Liver (tissue), 3 donors: ENCODE results near the gene SSPN.

Experiments
- CTCF ChIP-seq: fragments of 150-350 bp; IDR thresholded peaks from 2 replicates; pipeline ENCODE4 v1.5.1; 2017; ENCODE audit warnings: improper control_type of control experiment, low read depth, low read length; ENCODE audit not compliant: missing input control
- EGR1 ChIP-seq, 2 donors: IDR thresholded peaks; 2 replicates each; pipeline ENCODE4 v1.6.1; 2016 to 2018; ENCODE audit warnings: antibody characterized with exemption in 2 of 2, low read depth in 2 of 2
- RXRA ChIP-seq, 2 donors: IDR thresholded peaks; 2 replicates each; pipeline ENCODE4 v1.6.1; 2017 to 2018; ENCODE audit warnings: antibody characterized with exemption in 2 of 2, mild to moderate bottlenecking in 1 of 2
- TAF1 ChIP-seq: conservative IDR thresholded peaks from 2 replicates; pipeline ENCODE4 v1.6.1; 2016; ENCODE audit warnings: antibody characterized with exemption, mild to moderate bottlenecking
- donor health status: healthy.
- donor health status: healthy.

- TF ChIP-seq TAF1 (no peak), RXRA (IDR thresholded peaks at IDR 0.05) (no peak), EGR1 (IDR thresholded peaks at IDR 0.05; ENCODE audit: low read depth in 2 of 2) (no peak), CTCF (no peak)
Observed at GRCh38 chr12:26150736-26151450, 44.5 kb upstream of the SSPN start.
